GM18517 (cell line): ENCODE measurements around the gene PRR16.

ENCODE experiments used
- ATAC-seq: cut with Tn5 transposase; IDR thresholded peaks from one replicate; pipeline ENCODE4 v1.9.1; 2021; ENCODE audit warnings: mild to moderate bottlenecking, moderate library complexity; ENCODE audit not compliant: unreplicated experiment

PRR16 gene

DNA sequence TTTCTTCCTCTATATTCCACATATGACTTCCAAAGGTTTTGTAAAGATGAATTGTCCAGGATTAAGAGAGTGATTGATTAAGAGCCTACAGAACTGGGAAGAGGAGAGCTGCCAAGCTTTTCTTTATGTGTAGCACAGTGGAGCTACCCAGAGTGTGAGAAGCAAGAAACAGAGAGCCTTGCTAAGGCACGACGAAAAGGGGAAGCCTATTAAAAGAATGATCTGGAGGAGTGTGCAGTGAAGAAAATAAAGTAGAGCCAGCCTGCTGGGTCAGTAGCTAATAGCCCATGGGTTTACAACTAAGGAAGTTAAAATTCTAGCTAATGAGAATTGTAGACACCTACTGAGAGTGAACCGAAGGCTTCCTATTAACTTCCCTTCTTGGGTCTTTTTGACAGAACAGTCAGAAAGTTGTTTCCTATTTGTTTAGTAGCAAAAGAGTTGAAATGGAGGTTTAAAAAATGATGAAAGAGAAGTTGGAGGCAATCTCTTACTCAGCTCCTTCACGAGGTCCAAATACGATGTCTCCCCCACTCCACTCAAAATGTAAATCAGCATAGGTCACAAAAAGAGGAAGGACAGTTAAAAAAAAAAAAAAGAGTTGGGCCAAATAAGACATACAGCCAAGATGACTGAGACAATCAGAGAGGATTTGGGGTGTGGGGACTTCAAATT lies 957 bp upstream of the PRR16 start:
- no peak for ATAC-seq

DNA sequence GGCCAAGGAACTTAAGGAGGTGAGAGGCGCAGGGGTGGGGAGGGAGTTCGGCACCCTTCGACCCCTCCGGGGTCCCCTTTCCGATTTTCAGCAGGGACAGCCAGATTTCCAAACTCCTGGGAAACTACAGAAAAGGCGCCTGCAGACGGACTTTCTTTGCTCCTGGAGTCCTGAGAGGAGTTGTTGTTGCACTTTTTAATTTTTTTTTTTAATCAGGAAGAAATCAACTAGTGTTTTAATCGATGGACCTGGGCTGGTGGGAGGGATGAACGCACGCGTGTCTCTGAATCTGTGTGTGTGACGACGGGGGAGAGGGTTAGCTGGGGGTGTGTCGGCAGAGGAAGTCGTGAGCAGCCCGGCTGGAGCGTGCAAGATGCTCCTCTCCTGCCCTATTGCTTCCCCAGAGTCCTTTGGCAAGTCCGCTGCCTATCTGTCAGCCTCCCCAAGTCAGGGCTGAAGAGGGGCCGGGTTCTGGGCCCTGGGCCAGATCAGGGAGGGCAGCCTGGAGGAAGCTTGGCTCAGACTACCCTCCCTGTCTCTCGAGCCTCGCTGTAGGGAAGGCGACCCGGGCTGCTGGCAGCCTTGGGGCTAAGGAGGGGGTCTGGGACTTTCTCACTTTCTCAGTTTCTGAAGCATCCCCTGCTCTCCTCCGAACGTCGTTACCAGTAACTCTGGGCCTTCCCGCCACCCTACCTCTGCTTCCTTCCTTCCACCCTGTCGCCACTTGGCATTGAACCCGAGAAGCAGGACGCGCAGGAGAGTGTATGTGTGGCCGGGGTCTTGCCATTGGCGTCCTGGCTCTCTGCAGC lies 731 bp downstream of the PRR16 start:
- no peak for ATAC-seq

DNA sequence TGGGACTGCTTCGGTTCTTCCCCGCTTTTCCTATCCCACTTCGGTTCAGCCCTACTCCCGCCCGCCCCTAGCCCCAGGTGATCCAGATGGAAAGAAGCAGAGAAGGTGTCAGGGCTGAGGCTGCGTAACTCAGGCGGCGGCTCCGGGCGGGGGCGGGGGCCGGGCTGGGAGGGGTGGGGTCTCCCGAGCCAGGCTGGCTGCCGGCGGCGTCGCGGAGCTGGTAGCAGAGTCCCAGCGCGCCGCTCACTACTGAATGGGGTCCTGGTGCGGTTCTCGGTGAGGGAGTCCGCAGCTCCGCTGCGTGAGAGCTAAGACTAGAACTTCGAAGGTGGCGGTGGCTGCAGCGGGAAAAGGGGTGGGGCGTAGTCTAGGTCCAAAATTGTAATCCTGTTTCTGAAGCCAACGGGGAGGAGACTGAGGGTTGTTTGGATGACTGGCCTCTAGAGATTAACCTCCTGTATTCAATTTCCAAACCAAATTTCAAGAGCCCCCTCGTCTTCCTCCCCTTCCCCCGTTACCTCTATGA lies 1.4 kb downstream of the PRR16 start:
- ATAC-seq, result no peak

DNA sequence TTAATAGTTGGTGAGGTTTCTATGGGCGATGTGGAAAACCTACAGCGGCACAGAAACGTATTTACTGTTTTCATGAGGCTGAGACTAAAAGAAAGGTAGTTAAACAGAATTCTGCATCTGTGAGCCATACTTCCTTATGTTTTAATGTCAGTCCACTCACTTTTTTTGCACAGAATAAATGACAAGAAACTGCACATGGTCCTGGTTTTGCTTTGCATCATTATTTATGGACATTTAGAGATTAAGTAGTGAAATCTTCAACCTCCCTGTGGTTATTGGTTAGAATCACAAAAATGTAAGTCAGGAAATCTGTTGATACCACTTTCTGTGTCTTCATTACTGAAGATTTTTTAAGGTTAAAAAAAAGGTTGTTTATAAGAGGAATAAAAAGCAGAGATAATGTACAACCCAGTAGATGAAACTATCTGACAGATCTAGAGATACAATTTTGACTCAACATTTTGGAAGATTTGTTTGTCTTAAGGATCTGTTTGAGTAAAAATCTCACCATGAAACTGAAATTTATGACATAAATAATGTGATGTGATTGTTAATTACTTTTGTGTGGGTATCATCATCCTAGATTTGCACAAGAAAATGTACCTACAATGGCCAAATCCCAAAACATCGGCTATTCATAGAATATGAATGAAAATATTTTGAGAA lies 2.4 kb downstream of the PRR16 start:
- ATAC-seq, result no peak

DNA sequence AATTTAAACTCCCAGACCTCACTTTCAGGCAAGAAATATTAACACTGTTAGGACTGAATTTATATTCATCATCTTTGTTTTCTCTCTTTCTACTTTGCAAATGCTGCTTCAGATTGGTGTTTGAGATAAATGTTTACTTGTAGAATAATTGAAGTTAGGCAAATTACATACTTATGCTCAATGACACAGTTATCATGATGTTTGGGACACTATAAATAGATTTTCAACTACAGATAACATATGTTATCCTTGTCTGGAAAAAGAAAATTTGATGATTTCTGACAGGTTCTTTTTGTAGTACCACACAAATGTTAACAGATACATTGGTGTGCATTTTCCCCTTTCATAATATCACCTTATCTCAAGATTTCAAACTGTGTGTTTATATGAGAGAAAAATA lies 7.9 kb downstream of the PRR16 start:
- no peak for ATAC-seq

DNA sequence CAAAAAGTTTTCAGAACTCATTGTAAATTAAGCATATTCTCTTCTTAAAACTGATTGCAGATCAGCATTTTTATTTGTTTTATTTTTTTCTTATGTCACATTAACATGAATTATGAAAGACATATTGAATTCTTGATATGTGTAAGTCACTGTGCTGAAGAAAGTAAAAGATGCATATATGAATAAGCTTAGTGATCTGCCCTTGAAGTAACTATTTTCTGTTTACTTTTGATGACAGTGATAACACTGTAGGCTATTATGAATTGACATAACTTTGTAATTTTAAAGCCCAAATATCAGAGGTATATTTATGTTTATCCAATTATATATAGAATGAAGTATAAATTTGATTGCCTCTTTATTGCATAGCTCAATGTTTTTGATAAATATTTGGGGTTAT lies 8.8 kb downstream of the PRR16 start:
- no peak for ATAC-seq

DNA sequence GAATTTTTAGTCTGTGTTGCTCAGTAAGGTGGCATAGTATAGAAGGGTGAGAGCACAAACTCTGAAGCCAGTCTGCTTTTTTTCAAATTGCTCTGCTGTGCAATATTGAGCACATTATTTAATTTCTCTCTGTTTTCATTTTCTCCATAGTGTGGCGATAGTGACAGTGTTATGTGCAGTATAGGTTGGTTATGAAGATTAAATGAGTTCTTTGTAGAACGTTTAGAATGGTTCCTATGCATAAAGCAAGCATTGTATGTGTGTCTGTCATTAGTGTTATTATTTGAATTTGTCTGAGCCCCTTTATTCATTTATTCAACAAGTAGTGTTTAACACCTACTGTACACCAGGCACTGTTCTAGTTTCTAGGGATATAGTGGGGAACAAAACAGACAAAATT lies 9.2 kb downstream of the PRR16 start:
- ATAC-seq, result no peak

DNA sequence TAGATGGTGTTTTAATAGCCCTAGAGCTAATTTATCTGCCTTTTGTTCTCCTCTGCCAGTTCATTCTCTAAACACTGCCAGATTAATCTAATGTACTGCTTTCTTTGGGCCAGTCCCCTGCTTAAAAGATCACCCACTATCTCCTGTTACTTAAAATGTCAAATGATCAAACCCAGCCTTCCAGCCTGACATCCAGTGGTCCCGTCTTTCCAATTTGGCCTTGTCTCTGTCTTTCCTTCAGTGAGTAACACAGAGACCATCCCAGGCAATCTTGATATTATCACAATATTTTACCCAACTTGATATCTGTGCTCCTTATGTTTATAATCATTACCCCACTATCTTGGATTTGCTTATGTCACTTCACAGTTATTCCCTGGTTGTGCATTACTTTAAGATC lies 12.0 kb downstream of the PRR16 start:
- ATAC-seq, result no peak

DNA sequence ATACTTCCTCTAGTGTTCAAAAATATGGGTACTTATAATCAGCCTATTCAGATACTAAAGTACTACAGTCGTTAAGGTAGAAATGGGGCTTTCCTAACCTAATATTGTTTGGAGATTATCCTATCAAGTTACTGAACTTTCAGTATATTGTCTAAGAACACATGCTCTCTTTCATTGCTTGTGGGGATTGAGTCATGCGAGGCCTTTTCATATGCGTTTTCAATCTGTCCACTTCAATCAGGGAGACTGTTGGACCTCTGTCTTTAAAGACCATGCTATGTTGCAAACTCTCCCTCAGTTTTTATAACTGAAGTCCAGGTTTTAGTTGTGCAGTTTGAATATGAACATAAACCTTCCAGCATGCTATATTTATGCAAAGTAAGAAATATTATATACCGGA lies 15.0 kb downstream of the PRR16 start:
- no peak for ATAC-seq

DNA sequence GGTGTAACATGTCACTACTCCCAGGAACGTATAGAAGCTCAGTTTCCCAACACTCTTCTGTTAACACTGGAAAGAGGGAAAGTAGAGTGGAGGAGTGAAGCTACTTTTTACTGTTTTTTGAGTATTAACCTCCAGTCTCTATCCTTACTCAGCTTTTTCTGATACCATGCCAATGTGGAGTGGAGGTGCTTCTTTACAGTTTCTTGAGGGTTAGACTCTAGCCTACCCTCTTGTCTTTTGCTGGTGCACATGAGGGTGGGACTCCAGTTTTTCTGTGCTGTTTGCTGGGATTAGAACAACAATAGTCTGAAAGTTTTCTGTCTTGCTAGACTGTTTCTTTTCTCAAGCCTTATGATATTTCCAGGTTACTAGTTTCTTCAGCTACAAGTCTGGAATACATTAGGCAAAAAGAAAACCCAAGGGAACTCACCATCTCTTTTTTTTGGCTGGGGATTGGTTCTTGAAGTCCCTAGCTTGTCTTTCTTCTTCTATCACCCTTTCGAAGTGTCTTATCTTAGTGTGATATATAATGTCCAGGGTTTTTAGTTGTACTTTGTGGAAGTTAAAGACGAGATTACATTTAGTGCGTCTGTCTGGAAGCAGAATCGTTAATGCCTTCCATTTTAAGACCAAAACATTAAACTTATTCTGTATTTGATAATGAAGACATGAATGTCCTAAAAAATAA lies 35.9 kb downstream of the PRR16 start:
- no peak for ATAC-seq

DNA sequence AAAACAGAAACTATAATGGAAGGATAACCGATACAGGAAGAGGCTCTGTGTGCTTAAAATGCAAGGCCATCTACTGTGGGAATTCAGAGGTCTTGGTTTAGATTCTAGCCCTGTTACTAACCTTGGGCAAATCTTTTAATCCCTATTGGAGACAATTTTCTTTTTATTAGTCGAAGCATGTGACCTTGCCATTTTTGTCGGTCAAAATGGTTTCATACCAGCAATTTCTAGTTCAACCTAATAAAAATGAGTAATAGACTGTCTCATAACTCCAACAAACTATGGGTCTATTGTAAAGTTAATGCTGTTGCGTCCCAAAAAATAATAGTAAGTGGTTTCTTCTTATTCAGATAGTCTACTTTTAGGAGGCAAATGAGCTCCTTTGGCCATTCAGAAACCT lies 38.4 kb downstream of the PRR16 start:
- ATAC-seq, result no peak

DNA sequence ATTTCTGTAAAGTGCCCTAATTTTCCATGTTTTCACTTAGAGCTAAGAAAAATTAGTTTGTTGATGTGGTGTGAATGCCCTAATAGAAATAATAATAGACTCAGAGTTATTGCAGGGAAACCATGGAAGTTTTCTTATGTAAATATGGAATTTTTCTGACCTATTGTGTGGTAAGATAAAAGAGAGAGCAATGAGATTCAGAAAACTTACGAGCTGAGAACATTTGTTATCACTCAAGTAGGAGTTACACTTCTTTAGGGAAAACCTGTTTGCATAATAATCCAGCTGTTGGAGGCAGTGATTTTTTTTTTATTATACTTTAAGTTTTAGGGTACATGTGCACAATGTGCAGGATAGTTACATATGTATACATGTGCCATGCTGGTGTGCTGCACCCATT lies 39.2 kb downstream of the PRR16 start:
- no peak for ATAC-seq

DNA sequence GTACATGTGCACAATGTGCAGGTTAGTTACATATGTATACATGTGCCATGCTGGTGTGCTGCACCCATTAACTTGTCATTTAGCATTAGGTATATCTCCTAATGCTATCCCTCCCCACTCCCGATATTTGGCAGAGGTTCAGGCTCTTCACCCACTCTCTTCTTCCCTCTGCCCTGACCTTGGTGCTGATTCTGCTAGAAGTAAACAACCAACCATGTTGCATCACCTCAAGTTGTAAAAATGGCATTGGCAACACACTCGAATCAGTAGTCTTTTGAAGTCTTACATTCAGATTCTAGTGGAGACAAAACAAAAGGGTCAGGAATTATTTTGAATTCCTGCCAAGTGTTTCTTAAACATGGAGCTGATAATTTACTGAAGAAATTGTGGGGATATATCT lies 40.0 kb downstream of the PRR16 start:
- ATAC-seq, result no peak

DNA sequence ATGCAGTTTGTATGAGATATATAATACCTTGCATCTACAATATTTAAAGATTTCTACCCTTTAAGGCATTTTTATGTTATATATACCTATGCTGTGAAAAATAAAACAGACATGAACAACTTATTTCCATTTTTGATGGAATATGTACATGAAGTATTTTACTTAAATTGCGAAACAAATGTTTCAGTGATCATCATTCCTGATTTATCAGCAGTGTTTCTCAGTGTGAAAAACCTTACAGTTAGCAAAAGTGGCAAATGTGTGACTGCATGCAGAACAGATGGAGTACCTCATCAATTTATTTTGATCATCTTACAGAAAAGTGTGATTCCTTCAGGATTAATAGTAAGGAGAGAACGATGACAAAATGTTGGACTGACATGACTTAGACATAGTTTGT lies 43.1 kb downstream of the PRR16 start:
- no peak for ATAC-seq

DNA sequence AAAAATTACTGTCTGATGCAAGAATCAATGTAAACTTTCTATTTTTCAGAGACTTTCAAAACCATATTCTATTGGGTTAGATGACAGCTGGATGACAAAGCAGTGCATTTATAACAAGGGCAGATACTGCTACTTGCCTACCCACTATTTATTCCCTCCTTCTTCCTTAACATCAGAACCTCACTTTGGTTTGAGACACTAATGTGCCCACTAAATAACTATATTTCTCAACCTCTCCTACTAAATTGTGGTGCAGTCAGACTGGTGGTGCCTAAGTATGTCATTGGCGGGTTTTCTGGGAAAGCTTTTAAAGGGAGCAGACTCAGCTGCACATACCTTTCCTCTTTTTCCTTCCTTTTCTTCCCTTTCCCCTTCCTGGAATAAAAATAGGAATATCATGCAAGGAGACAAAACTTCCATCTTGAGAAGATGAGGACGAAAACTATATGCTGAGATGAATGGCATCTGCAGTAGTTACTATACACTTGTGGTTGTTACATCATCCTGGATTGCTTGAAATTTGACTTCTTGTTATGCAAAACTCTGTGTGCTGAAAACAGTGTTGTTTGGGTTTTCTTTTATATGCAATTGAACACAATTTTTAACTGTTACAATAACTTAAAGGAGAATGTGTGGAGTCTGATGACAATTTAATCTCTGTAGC lies 43.8 kb downstream of the PRR16 start:
- ATAC-seq, result no peak

DNA sequence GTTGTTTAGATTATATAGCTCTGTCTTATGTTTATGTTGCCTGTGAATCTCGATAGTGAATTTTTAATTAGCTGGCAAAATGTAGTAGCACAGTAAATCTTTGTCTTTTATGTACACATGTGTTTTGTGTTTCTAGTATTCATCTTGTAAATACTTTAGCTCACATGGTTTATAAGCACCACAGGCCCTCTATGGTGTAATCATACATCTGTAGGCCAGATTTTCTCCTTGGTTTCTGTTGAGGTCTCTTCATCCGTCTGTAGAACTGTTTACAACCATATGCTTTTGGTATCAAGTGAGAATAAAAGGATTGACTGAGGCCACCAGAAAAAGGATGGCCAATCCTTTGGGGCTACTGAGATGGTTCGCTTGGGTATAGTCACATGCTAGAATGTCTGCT lies 45.0 kb downstream of the PRR16 start:
- no peak for ATAC-seq

DNA sequence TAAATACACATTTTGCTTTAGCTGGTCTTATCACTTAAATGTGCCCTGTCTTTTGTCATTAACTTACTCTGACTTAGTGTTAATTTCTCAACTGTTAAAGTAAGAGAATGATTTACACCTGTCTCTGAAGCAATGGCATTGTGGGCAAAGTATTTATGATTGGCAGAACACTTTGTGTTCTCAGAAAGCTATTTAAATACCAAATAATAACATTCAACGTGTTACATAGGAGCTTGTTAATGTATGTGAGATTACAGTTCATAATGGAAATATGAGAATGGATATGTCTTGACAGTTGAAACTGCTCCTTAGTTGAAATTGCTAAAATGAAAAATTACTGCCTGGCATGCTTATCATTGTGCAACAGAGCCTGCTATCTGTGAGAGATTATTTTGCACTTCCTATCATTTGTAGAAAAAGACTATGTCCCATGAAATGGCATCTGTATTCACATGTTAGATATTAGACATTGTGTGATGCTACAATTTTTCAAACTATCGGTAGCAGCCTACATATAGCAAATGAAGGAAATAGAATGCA lies 46.1 kb downstream of the PRR16 start:
- ATAC-seq, result no peak

DNA sequence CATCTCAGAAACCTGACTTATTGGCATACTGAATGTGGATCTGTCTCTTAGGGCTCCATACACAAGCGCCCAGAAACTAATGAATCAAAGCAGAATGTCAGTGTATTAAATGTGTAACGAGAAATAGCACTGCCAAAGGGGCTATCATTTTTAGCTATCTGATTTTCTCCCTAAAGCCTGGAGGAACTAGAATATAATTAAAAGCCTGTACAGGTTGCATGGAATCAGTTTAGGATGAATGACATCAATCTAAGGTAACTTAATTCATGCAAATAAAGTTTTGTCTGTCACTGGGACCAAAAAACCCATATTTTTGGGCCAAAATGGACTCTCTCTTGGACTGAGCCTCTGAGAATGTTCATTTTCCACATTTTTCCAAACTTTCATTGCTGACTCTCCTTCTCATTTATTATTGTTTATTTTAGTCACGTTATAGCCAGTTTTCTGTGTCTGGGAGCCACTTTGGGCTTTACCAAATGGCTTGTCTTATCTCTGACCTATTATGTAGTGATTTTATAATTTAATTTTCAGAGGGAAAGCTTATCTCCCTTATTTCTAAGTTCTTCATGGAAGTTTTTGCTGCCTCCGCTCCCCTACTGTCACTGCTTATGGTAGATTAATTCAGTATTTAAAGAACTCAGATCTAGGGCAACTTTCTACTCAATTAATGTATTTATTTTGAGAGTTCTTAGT lies 47.0 kb downstream of the PRR16 start:
- no peak for ATAC-seq

DNA sequence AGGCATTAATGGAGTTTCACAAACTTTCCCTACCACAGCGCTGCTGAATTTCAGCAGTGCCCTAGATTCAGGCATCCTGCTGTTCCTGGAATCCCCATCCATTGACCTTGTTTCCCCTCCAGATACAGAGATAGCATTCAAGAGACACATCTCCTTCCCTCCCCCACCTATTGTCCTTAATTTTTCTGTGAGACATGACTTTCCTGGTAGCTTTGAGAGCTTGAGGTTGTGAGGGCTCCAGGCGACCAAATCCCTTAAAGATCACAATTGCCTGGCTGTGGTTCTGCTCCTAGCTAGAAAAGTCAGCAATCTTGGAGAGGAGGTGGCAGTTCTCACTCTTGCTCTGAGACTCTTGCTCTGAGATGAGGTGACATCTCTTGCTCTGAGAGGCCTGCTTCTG lies 48.0 kb downstream of the PRR16 start:
- ATAC-seq, result no peak
